HG03378 (cell line): ENCODE results near the gene HSD17B2.
"Not testable (repeated sequence)": the region's sequence is repeated elsewhere in the genome, so short reads cannot be mapped to it uniquely, and the experiment has no call there.

Experiments used
- ATAC-seq: cut with Tn5 transposase; IDR thresholded peaks from one replicate; pipeline ENCODE4 v1.9.1; 2021; ENCODE audit warnings: mild to moderate bottlenecking, moderate library complexity; ENCODE audit not compliant: unreplicated experiment

HSD17B2 gene, protein sequence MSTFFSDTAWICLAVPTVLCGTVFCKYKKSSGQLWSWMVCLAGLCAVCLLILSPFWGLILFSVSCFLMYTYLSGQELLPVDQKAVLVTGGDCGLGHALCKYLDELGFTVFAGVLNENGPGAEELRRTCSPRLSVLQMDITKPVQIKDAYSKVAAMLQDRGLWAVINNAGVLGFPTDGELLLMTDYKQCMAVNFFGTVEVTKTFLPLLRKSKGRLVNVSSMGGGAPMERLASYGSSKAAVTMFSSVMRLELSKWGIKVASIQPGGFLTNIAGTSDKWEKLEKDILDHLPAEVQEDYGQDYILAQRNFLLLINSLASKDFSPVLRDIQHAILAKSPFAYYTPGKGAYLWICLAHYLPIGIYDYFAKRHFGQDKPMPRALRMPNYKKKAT

DNA sequence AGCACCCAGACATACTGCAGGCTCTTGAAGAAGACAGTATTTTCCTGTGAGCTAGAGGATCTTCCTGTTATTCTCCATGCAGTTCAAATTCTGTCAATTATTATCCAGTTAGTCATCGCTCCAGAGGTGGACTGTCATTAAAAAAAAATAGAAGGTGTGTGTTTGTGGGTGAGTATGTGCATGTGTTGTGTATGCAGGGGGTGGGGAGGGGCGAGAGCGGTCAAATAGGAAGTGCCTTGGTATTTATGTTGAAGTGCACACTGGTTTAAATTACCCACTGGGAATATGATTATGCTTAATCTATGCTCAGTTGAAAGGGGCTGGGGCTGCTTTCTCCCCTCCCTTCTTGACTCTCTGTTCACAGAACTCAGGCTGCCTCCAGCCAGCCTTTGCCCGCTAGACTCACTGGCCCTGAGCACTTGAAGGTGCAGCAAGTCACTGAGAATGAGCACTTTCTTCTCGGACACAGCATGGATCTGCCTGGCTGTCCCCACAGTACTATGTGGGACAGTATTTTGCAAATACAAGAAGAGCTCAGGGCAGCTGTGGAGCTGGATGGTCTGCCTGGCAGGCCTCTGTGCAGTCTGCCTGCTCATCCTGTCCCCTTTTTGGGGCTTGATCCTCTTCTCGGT is at the start of gene HSD17B2:
Gene HSD17B2 (plus strand): TSS at position 273 of the 632 bp plus-strand sequence. CDS start 172 bp downstream, at position 445.
- no peak for ATAC-seq

DNA sequence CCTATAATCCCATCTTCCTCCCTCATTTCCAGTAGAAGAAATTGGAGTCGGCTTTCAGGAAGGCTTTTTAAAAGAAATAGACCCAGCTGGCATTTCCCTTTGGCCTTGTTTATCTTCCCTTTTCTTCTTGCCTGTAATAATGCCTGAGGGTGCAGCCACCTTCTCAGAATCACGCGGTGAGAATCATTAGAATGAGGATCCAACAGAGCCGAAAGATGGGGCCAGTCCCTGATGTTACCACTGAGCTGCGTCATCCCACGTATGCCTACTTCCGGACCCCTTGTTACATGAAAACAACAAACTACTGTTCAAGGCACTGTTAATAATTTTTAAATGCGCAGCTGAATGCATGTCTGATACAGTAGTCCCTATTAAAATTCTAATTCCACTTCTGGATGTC is 47.9 kb upstream of the HSD17B2 start:
- ATAC-seq: no peak

DNA sequence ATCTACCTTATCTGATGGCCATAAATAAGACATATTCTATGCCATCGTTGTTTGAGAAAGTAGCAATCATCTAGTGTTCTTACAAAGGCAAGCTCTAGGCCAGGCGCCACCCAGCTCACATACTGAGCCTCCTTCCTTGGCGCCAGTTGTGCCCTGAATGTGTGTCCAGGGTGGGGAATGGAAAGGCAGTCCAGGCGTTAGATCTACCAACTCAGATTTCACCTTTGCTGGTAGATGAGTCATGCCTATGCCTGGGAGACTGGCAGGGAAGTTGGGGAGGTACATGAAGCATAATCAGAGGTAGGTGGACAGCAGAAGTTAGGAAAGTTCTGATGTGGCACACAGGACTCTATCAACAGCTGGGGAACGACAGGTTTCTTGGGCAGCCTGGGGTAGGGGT is 47.3 kb upstream of the HSD17B2 start:
- no peak for ATAC-seq

DNA sequence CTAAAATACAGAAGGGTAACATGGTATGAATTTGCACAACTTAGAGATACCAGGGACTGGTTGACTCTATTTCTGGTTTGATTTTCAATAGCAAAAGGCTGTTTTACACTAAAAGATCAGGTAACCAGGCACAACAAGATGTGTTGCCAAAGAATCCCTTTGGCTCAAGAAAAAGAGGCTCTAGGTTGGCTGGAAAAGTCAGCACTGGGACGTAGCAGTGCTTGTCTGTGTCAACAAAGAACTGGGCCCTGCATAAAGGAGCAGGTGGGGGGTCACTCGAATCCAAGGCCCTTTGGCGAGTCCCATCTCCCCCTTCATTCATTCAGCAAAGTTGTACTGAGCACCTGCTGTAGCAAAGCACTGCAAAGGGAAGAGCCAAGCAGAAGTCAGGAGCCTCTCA is 42.2 kb upstream of the HSD17B2 start:
- ATAC-seq: no peak

DNA sequence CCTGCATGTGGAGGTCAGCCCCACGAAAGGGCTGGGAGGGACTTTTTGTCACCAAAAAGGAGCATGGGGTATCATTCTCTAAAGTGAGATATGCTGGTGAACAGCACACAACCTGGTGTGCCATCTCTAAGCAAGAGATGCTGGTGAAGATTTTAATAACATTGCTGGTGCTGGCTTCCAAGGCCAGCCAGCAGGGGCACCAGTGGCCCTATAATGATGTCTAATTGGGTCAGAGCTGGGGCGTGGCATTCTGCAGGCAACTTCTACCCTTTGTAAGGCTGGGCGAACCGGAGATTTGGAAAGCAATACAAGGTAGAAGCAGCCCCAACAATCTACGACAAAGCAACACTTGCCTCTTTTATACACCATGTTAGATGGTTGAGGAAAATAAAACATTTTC is 40.6 kb upstream of the HSD17B2 start:
- ATAC-seq: no peak

DNA sequence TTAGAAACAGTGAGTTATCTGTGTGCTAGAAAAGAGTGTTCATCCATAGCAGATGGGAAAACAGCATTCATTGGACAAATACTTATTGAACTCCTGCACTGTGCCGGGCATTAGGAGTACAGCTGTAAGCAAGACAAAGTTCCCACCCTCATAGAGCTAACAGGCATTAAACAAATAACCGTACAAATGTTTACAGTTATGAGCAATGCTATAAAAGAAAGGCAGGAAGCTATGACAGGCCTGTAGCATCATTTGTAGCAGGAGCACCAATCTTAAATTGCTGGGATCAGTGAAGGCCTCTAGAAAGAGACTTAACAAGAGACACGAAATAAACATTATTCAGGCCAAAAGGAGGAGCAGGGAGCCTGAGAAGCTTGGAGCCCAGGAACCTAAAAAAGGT is 39.4 kb upstream of the HSD17B2 start:
- no peak for ATAC-seq

DNA sequence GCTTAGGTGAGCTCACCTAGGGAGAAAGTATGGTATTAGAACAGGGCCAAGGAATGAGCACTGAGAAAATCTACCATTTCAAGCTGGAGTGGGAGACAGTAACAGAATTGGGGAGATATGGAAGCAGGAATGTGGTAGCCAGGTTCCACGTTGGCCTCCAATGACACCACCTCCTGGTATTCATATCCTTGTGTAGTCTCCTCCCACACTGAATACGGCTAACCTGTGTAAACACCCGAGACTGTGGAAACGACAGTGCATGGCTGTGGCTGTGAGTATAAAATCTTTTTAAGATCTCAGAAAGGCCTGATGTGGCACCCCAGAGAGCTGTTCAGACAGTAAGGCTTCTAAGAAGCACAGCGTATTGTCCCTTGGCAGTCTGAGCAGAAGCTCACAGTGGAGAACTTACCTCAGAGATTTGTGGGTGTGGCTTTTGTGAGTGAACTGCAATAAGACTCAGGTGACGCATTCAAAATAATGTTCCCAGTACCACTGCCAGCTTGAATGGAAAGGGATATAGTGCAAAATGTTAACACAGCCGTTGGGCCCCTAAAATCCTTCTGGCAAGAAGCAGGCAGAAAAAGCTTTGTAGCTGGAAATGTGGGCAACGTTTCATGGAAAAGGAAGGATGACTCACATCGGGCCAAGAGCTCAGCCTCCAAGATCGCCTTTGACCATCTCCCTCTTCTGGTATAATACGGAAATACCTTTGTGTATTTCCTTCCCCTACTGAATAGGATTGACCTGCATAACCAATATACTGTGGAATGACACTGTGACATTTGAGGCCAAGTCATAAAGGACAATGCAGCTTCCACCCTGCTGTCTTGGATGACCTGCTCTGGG is 38.2 kb upstream of the HSD17B2 start:
- no peak for ATAC-seq

DNA sequence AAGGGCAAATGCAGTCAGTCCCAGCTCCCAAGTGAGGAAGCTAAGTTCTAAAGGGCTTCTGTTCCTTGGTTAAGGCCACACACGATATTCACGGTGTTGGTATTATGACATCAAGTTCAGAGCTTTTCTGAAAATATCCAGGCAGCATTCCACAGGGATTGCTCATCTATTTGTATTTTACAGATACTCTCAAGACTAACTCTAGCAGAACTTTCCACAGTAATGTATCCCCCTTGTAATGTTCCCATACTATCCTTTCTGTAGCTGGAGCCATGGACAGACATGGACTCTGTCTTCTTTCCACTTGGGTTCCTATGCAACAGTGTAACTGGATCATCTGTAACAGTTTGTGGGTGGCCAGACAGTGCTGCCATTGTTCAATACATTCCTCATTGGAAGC is 37.3 kb upstream of the HSD17B2 start:
- ATAC-seq: no peak

DNA sequence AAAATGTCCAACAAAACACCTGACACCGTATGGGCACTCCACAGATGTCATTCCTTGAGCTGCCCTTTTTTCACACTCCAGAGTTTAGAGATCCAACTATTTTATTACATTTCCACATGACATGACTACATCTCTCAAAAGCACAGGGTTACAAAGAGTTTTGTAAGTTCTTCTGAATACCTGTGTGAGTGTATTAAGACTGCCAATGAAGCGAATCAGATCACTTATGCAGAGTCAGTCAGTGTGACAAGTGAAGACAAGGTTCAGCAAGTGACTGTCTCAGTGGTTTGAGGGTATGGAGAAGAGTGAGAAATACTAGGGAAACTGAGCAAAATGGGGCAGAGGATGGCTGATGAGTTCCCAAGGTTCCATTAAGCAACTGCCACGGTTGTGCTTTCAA is 32.2 kb upstream of the HSD17B2 start:
- ATAC-seq: no peak

DNA sequence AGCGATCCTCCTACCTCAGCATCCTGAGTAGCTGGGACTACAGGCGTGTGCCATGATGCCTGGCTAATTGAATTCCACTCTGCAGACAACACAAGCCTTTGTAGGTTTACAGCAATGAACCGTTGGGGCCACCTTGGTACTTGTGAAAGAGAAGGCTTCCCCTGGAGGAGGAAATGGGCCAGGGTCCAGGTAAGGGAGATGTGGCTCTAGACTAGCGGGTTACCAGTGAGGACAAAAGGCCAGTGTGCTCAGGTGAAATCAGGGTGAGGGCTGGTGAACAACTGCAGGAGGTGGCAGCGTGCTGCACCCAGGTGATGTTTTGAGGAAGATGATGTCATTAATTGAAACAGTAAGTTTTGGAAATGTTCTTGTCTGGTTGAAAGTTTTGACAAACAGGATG is 30.5 kb upstream of the HSD17B2 start:
- ATAC-seq: no peak

DNA sequence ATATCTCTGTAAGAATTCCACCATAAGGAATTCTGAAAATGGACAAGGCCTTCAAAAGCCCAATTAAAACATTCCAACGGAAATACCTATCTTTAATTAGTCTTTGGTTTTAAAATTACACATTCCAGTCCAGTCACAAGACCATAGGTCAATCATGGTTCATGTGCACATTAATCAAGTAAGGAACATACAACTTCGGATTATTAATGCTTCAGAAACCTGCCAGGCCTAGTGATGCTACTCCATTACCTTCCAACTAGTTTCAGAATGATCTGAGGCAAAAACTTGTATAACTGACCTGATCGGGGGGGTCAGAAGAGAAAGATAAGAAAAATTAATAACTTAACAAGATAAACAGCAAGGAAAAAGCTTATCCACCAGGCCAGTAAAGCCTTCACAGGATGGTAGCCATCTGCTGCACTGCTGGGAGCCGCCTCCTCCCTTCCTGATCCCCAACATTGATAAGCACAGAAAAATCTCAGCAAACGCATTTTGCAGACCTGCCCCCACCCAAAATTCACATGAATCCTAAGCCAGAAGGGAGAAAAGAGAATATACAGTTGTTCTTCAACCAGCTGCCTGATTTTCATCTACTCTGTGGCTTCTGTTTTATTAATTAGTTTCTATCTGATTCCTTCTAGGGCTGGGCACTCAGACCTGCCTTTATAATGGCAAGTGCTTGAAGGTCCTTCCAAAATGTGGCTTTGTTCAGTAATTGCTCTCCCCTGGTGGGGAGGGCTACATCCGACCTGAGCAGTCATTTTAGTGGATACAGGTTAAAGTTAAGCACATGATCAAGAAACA is 29.8 kb upstream of the HSD17B2 start:
- ATAC-seq: no peak

DNA sequence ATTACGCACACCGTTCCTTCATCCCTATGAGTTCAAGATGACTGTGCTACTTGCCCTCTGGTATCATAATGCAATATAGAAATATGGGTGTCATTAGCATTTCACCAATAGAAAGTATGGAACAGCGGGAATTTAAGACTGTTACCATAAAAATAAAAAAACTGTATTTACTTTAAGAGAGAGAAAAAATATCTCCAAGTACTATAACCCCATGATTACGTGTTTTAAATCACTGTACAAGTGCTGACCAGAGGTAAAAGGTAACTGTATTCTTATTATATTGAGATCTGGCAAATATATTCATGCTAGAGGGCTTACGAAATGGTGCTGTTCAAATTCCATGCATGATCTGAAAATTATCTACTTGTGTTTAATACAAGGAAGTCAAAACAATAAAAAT is 29.0 kb upstream of the HSD17B2 start:
- no peak for ATAC-seq

DNA sequence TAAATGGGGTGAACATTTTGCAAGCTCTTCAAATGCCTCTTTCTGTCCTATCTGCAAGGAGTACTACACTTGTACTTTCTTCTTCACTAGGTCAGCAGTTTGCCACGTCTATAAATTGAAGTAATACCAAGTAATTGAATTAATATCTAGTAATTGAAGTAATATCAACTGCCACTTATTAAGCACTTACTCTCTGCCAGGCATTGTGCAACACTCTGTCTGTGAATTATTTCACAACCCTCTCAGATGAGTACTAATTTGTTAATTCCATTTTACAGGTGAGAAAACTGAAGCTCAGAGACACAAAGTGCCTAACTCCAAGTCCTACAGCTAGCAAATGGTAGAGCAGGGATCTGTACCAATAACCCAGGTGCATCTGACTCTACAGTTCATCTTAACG is 27.9 kb upstream of the HSD17B2 start:
- ATAC-seq: no peak

DNA sequence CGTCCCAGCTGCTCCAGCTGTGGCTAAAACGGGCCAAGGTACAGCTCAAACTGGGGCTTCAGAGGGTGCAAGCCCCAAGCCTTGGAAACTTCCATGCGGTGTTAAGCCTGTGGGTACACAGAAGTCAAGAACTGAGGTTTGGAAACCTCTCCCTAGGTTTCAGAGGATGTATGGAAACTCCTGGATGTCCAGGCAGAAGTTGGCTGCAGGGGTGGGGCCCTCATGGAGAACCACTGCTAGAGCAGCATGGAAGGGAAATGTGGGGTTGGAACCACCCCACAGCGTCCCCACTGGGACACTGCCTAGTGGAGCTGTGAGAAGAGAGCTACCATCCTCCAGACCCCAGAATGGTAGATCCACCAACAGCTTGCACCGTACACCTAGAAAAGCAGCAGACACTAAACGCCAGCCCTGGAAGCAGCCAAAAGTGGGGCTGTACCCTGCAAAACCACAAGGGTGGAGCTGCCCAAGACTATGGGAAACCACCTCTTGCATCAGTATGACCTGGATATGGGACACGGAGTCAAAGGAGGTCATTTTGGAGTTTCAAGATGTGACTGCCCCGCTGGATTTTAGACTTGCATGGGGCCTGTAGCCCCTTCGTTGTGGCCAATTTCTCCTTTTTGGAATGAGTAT is 26.0 kb upstream of the HSD17B2 start:
- no peak for ATAC-seq

DNA sequence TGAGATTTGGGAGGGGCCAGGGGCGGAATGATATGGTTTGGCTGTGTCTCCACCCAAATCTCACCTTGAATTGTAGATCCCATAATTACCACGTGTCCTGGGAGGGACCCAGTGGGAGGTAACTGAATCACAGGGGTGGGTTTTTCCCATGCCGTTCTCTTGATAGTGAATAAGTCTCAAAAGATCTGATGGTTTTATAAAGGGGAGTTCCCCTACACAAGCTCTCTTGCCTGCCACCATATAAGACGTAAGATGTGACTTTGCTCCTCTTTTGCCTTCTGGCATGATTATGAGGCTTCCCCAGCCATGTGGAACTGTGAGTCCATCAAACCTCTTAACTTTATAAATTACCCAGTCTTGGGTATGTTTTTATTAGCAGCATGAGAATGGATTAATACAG is 25.3 kb upstream of the HSD17B2 start:
- not testable (repeated sequence) for ATAC-seq

DNA sequence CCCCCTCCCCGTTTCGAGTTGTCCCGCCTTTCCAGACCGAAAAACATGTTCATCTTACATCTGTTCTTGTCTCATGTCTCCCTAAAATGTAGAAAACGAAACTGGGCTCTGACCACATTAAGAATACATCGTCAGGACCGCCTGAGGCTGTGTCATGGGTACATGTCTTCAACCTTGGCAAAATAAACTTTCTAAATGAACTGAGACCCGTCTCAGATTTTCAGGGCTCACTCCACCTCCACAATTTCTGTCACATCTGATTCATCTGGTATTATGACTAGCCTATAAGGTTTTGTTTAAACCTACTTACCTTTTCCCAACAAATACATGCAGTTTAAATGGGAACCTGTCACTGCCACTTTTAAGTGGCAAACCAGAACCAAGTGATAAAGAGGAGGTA is 24.4 kb upstream of the HSD17B2 start:
- no peak for ATAC-seq

DNA sequence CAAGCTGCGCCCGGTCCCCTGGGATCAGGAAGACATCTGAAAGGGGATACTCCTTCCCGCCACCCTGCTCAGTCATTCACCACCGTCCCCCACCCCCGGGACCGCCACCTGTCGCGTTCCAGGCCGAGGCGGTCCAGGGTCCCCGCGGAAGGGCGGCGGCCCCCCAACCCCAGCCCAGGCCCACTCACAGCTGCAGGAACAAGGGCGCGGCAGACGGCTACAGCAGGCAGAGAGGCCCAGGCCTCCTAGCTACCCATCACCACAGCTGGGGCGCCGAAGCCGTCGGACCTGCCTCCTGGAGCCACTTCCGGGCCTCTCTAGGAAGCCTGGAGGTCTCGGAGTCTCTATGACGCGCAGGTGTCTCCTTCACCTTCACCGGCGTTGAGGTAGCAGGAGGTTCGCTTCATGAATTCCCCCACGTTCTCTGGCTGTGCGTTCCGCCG is 23.8 kb upstream of the HSD17B2 start, which contains the start of gene SDR42E1:
Gene SDR42E1 (minus strand): TSS at position 272 of the 443 bp plus-strand sequence. CDS start 10,612 bp downstream, outside the sequence.
- ATAC-seq: peak; percentile 72

DNA sequence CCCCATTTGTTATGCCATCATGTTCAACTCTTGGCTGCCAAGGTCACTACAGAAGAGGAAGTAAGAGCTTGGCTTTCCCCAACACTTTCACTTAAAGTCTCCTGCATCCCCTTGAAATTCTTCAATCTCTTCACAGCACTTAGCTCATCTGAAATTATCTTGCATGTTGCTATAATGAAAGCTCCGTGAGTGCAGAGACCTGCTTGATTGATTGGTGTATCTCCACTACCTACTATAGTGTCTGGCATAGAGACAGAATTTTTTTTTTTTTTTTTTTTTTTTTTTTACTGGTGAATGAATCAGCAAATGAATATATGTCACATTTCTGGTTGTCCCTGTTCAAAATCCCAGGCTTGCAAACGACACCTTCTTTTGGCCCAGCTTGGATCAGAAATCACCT is 21.9 kb upstream of the HSD17B2 start:
- ATAC-seq: no peak

DNA sequence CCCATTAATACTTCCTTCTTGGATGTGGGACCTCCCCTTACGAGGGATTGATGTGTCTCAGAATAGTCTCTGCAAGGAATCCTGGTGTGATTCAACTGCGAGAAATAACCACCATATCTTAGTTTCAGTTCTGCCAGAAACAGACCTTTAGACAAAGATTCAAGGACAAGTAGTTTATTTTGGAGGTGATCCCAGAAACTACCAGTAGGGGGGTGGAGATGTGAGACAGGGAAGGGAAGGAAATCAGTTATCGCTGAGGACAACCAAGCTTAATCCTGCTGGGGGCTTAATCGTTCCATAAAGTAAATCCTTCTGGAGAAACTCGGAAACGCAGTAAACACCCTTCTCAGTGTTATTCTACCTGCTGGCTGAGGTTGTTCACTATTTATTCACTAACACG is 18.8 kb upstream of the HSD17B2 start:
- ATAC-seq: no peak

DNA sequence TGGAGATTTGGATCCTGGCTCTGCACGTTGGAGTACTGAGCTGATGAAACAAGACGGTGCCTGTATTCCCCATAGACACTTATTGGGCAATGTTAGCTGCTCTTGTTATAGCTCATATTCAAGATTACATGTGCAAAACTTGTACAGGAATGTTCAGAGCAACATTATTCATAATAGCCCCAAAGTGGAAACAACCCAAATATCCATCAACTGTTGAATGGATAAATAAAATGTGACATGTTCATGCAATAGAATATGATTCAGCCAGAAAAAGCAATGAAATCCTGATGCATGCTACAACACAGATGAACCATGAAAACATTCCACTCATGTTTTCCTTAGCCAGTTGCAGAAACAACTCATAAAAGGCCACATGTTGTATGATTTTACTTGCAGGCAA is 18.1 kb upstream of the HSD17B2 start:
- no peak for ATAC-seq
